Measurements from ENCODE around the gene EIF4E3. TPM values are rescaled to one million over a fixed set of nuclear protein-coding genes. Genes with fewer than 3 reads are reported as not detected.

EIF4E3 gene
- total and polyA plus RNA-seq, 2 donors (not counting 1 experiment from before 2014, with no cell fraction given) = 1.00 to 5.0 TPM

GRCh38 chr3:71760140-71760539, 34.9 kb upstream of the EIF4E3 start:
- Histone ChIP-seq H3K36me3 (replicated peaks in 1 of 2; ENCODE audit: control extremely low read depth in 1 of 2, control insufficient read depth in 1 of 2, extremely low read depth in 1 of 2, insufficient read depth in 2 of 2, low read length in 1 of 2) (no peaks in the 10 kb centered on the region), H3K4me3 (ENCODE audit: control extremely low read depth in 1 of 5, extremely low read depth in 1 of 5, insufficient read depth in 1 of 5, low read depth in 2 of 5, low read length in 4 of 5) (no peak overlapping the region), H2AFZ (ENCODE audit: insufficient read depth, low read depth, low read length, poor library complexity, severe bottlenecking) (no peak overlapping the region), H3K9me3 (ENCODE audit: control extremely low read depth in 1 of 3, control insufficient read depth in 2 of 3, insufficient read depth in 1 of 3, low read length in 2 of 3) (peaks cover 0 to 9% (median 0%) of the 10 kb centered on the region in 3 donors), H3K4me2 (replicated peaks; ENCODE audit: low read depth, low read length, poor library complexity, severe bottlenecking) (no peak overlapping the region), H3K9ac (ENCODE audit: low read length) (no peak overlapping the region), H3K27me3 (replicated peaks in 1 of 4; ENCODE audit: control extremely low read depth in 1 of 4, control insufficient read depth in 3 of 4, insufficient read depth in 4 of 4, low read length in 3 of 4) (peaks cover 0 to 27% (median 9%) of the 10 kb centered on the region in 4 experiments), H4K20me1 (ENCODE audit: control insufficient read depth, insufficient read depth, low read length, poor library complexity, severe bottlenecking) (no peaks in the 10 kb centered on the region), H3K27ac (ENCODE audit: low read length in 2 of 2) (no peak overlapping the region), H3K4me1 (ENCODE audit: control insufficient read depth in 2 of 2, insufficient read depth in 2 of 2, low read length in 2 of 2) (peaks cover 0 to 3% of the 10 kb centered on the region in 2 donors), H3K79me2 (ENCODE audit: control insufficient read depth, insufficient read depth, low read length) (no peaks in the 10 kb centered on the region)
- Mint-ChIP-seq H3K4me1 (peaks cover 2% of the 10 kb centered on the region), H3K9me3 (ENCODE audit: insufficient read depth) (no peaks in the 10 kb centered on the region), H3K27ac (no peak overlapping the region), H3K27me3 (peaks cover 46% of the 10 kb centered on the region), H3K4me3 (no peak overlapping the region)
- WGBS (ENCODE audit: insufficient coverage) = no CpG with 5 or more reads among the region's 1 CpG
- ChIA-PET POLR2A (no interaction called here), CTCF (no interaction called here)
- ATAC-seq (ENCODE audit: low read depth) (no peak), DNase-seq (no peak)
- intact Hi-C loops (cut with micrococcal nuclease) = no loop called here
- TF ChIP-seq EZH2 (IDR thresholded peaks at IDR 0.05; ENCODE audit: borderline replicate concordance, insufficient read depth, low read depth, low read length, poor library complexity, severe bottlenecking) (no peak), CTCF (IDR thresholded peaks at IDR 0.05) (no peak)

GRCh38 chr3:71759401-71759800, 34.2 kb upstream of the EIF4E3 start:
- Histone ChIP-seq H3K4me1 (ENCODE audit: control insufficient read depth in 2 of 2, insufficient read depth in 2 of 2, low read length in 2 of 2) (peaks cover 0 to 6% of the 10 kb centered on the region in 2 donors), H3K79me2 (ENCODE audit: control insufficient read depth, insufficient read depth, low read length) (no peaks in the 10 kb centered on the region), H3K9ac (ENCODE audit: low read length) (no peak overlapping the region), H3K27ac (ENCODE audit: low read length in 2 of 2) (no peak overlapping the region), H3K27me3 (replicated peaks in 1 of 4; ENCODE audit: control extremely low read depth in 1 of 4, control insufficient read depth in 3 of 4, insufficient read depth in 4 of 4, low read length in 3 of 4) (peaks cover 0 to 28% (median 11%) of the 10 kb centered on the region in 4 experiments), H3K4me3 (ENCODE audit: control extremely low read depth in 1 of 5, extremely low read depth in 1 of 5, insufficient read depth in 1 of 5, low read depth in 2 of 5, low read length in 4 of 5) (no peak overlapping the region), H3K4me2 (replicated peaks; ENCODE audit: low read depth, low read length, poor library complexity, severe bottlenecking) (no peak overlapping the region), H4K20me1 (ENCODE audit: control insufficient read depth, insufficient read depth, low read length, poor library complexity, severe bottlenecking) (no peaks in the 10 kb centered on the region), H2AFZ (ENCODE audit: insufficient read depth, low read depth, low read length, poor library complexity, severe bottlenecking) (no peak overlapping the region), H3K9me3 (ENCODE audit: control extremely low read depth in 1 of 3, control insufficient read depth in 2 of 3, insufficient read depth in 1 of 3, low read length in 2 of 3) (peaks cover 0 to 2% (median 0%) of the 10 kb centered on the region in 3 donors), H3K36me3 (replicated peaks in 1 of 2; ENCODE audit: control extremely low read depth in 1 of 2, control insufficient read depth in 1 of 2, extremely low read depth in 1 of 2, insufficient read depth in 2 of 2, low read length in 1 of 2) (no peaks in the 10 kb centered on the region)
- TF ChIP-seq CTCF (IDR thresholded peaks at IDR 0.05) (no peak), EZH2 (IDR thresholded peaks at IDR 0.05; ENCODE audit: borderline replicate concordance, insufficient read depth, low read depth, low read length, poor library complexity, severe bottlenecking) (no peak)
- POLR2A ChIA-PET = no interaction called here
- no peak overlapping the region for H3K27ac Mint-ChIP-seq
- intact Hi-C loops (cut with micrococcal nuclease) = no loop called here
- H3K27me3 Mint-ChIP-seq = peaks cover 48% of the 10 kb centered on the region
- peaks cover 3% of the 10 kb centered on the region for H3K4me1 Mint-ChIP-seq
- no peak overlapping the region for H3K4me3 Mint-ChIP-seq
- no peak for ATAC-seq (ENCODE audit: low read depth)
- WGBS (ENCODE audit: insufficient coverage) = 71% methylated on average over 5 of the region's 5 CpGs
- no peak for DNase-seq
- CTCF ChIA-PET = no interaction called here
- H3K9me3 Mint-ChIP-seq (ENCODE audit: insufficient read depth) = no peaks in the 10 kb centered on the region

Measured in B cell (primary cell).